Dermis blood vessel endothelial cell (primary cell): ENCODE measurements around the gene CASK. TPM values are rescaled to one million over a fixed set of nuclear protein-coding genes. Genes with fewer than 3 reads are reported as not detected.
A peak's percentile ranks its signal among the peaks of the same experiment; 100 is the strongest.

Source experiments
- DNase-seq: peaks from one replicate; pipeline ENCODE4 v3.0.0; 2010
- total RNA-seq: library from RNA; depleted of rRNA; stranded (reverse); fragments of >200 nt; gene quantifications from 2 replicates; pipeline ENCODE4 v1.2.3, GENCODE V29; 2014

Gene CASK
- total RNA-seq, 1 donor from 2014 or later = 51.1 TPM

- DNase-seq = no peak
Observed at GRCh38 chrX:41825796-41826195, 97.6 kb downstream of the CASK start.

- peak; percentile 13 for DNase-seq
Observed at GRCh38 chrX:41824551-41824950, 98.8 kb downstream of the CASK start.

GRCh38 chrX:41823402-41823801, 100.0 kb downstream of the CASK start:
- no peak for DNase-seq

- no peak for DNase-seq
Observed at GRCh38 chrX:41822892-41823291, 100.5 kb downstream of the CASK start.

GRCh38 chrX:41808047-41808446, 115.3 kb downstream of the CASK start:
- no peak for DNase-seq

- peak; percentile 24 for DNase-seq
Observed at GRCh38 chrX:41802958-41803357, 120.4 kb downstream of the CASK start.

GRCh38 chrX:41799661-41800060, 123.7 kb downstream of the CASK start:
- no peak for DNase-seq

GRCh38 chrX:41796577-41796976, 126.8 kb downstream of the CASK start:
- no peak for DNase-seq

GRCh38 chrX:41796046-41796445, 127.3 kb downstream of the CASK start:
- no peak for DNase-seq

GRCh38 chrX:41789374-41789773, 134.0 kb downstream of the CASK start:
- no peak for DNase-seq

- DNase-seq = no peak
Observed at GRCh38 chrX:41785685-41786084, 137.7 kb downstream of the CASK start.

GRCh38 chrX:41781500-41781899, 141.9 kb downstream of the CASK start:
- peak; percentile 55 for DNase-seq

GRCh38 chrX:41779941-41780340, 143.4 kb downstream of the CASK start:
- no peak for DNase-seq

GRCh38 chrX:41779030-41779564, 144.3 kb downstream of the CASK start:
- peak; percentile 71 for DNase-seq

- no peak for DNase-seq
Observed at GRCh38 chrX:41761702-41762101, 161.7 kb downstream of the CASK start.

- no peak for DNase-seq
Observed at GRCh38 chrX:41761169-41761568, 162.2 kb downstream of the CASK start.

- peak; percentile 65 for DNase-seq
Observed at GRCh38 chrX:41759817-41760216, 163.5 kb downstream of the CASK start.

- peak; percentile 67 for DNase-seq
Observed at GRCh38 chrX:41758401-41758800, 165.0 kb downstream of the CASK start.

- DNase-seq = no peak
Observed at GRCh38 chrX:41750716-41751115, 172.6 kb downstream of the CASK start.

- no peak for DNase-seq
Observed at GRCh38 chrX:41739871-41740270, 183.5 kb downstream of the CASK start.

- DNase-seq = no peak
Observed at GRCh38 chrX:41737065-41737464, 186.3 kb downstream of the CASK start.

GRCh38 chrX:41734530-41734929, 188.8 kb downstream of the CASK start:
- peak; percentile 19 for DNase-seq

GRCh38 chrX:41733939-41734338, 189.4 kb downstream of the CASK start:
- no peak for DNase-seq

- no peak for DNase-seq
Observed at GRCh38 chrX:41732260-41732659, 191.1 kb downstream of the CASK start.

- no peak for DNase-seq
Observed at GRCh38 chrX:41730081-41730480, 193.3 kb downstream of the CASK start.
